HCT116 (cell line): ENCODE data around the gene RSAD2. TPM values are rescaled to one million over a fixed set of nuclear protein-coding genes. Genes with fewer than 3 reads are reported as not detected.

Source experiments
- ATAC-seq: fragments of 200-7000 bp; cut with Tn5 transposase; 2 replicates; pipeline ENCODE4 v1.9.1; 2020; ENCODE audit warnings: mild to moderate bottlenecking, moderate library complexity
- BruUV-seq: library from RNA; stranded (reverse); fragments of 400-500 nt; replicated peaks from 2 replicates; lab custom pipeline; 2021; lab: Mats Ljungman, UMichigan
- CTCF ChIA-PET: fragments of 300-600 bp; sonication (Branson Sonifier 250); formaldehyde crosslinking; loops from one replicate; lab custom pipeline; 2021; ENCODE audit warnings: antibody characterized with exemption; lab: Charles Lee
- POLR2A ChIA-PET: fragments of 300-600, 350-600 bp; sonication (Branson Sonifier 250); formaldehyde crosslinking; loops from one replicate; lab custom pipeline; 2021; ENCODE audit warnings: antibody characterized with exemption; lab: Charles Lee
- RAD21 ChIA-PET, 2 experiments: fragments of 300-600 bp; sonication (Branson Sonifier 250); formaldehyde crosslinking; loops; one replicate each; lab custom pipeline; 2023; ENCODE audit warnings: low total read pairs in 2 of 2; ENCODE audit not compliant: uncharacterized antibody in 2 of 2, unreplicated experiment in 2 of 2, low non-redundant PET in 1 of 2; lab: Charles Lee
- DNase-seq: peaks from one replicate; pipeline ENCODE4 v3.0.0-alpha.2; 2010; ENCODE audit warnings: low read depth, low spot score
- H2AFZ ChIP-seq: fragments of 200-600 bp; shearing (Covaris generic), sonication (generic); 2 replicates; pipeline ENCODE4 v1.6.1; 2017; ENCODE audit warnings: low read depth, mixed run types, mixed read lengths, antibody characterized with exemption, low read length; ENCODE audit not compliant: poor library complexity, severe bottlenecking
- H3K27ac ChIP-seq: 2 replicates; pipeline ENCODE4 v1.5.1; 2012; ENCODE audit warnings: low read depth, low read length
- H3K27me3 ChIP-seq: fragments of 200-600 bp; sonication (generic); 2 replicates; pipeline ENCODE4 v1.6.1; 2016; ENCODE audit warnings: mixed run types, low read length, mixed read lengths; ENCODE audit not compliant: insufficient read depth
- H3K36me3 ChIP-seq, 2 experiments: fragments of 200-500 bp in 1 of 2; fragments of 200-600 bp in 1 of 2; sonication (Bioruptor generic) in 1 of 2; sonication (generic) in 1 of 2; 2 replicates each; pipeline versions ENCODE4 v1.5.1 to v1.6.1; 2014 to 2016; ENCODE audit warnings: low read length in 2 of 2, inconsistent platforms in 1 of 2, mixed read lengths in 1 of 2, mixed run types in 1 of 2; ENCODE audit not compliant: insufficient read depth in 2 of 2, control insufficient read depth in 1 of 2
- H3K4me1 ChIP-seq, 2 experiments: fragments of 200-600 bp in 1 of 2; sonication (generic) in 1 of 2; 2 replicates each; pipeline versions ENCODE4 v1.5.1 to v1.6.1; 2012 to 2017; ENCODE audit warnings: low read length in 2 of 2, inconsistent platforms in 1 of 2, mild to moderate bottlenecking in 1 of 2, mixed read lengths in 1 of 2, mixed run types in 1 of 2, moderate library complexity in 1 of 2; ENCODE audit not compliant: insufficient read depth in 2 of 2, control insufficient read depth in 1 of 2
- H3K4me2 ChIP-seq: fragments of 200-600 bp; sonication (generic); 2 replicates; pipeline ENCODE4 v1.6.1; 2017; ENCODE audit warnings: mixed run types, low read length, mixed read lengths
- H3K4me3 ChIP-seq, 2 experiments: fragments of 200-600 bp in 1 of 2; sonication (generic) in 1 of 2; replicated peaks in 1 of 2; 2 replicates each; pipeline ENCODE4 v1.5.1; 2011 to 2016; ENCODE audit warnings: low read length in 2 of 2, control low read depth in 1 of 2, low read depth in 1 of 2, mild to moderate bottlenecking in 1 of 2, mixed read lengths in 1 of 2, mixed run types in 1 of 2
- H3K79me2 ChIP-seq: fragments of 200-600 bp; sonication (generic); 2 replicates; pipeline ENCODE4 v1.6.1; 2017; ENCODE audit warnings: mild to moderate bottlenecking, mixed run types, low read length, moderate library complexity, mixed read lengths; ENCODE audit not compliant: insufficient read depth
- H3K9ac ChIP-seq: fragments of 200-600 bp; sonication (generic); 2 replicates; pipeline ENCODE4 v1.6.1; 2016; ENCODE audit warnings: low read length, mixed read lengths
- H3K9me2 ChIP-seq: fragments of 200-600 bp; sonication (generic), shearing (Covaris generic); 2 replicates; pipeline ENCODE4 v1.6.1; 2017; ENCODE audit warnings: mixed run types, mild to moderate bottlenecking, moderate library complexity; ENCODE audit not compliant: insufficient read depth
- H3K9me3 ChIP-seq, 2 experiments: fragments of 200-500 bp in 1 of 2; fragments of 200-600 bp in 1 of 2; sonication (Bioruptor generic) in 1 of 2; sonication (generic) in 1 of 2; 2 replicates each; pipeline ENCODE4 v1.6.1; 2014 to 2017; ENCODE audit warnings: low read length in 2 of 2, mixed read lengths in 2 of 2, inconsistent platforms in 1 of 2, low read depth in 1 of 2, mild to moderate bottlenecking in 1 of 2, mixed run types in 1 of 2, moderate library complexity in 1 of 2; ENCODE audit not compliant: control insufficient read depth in 1 of 2, insufficient read depth in 1 of 2
- H4K20me1 ChIP-seq: fragments of 200-600 bp; sonication (generic), shearing (Covaris generic); 2 replicates; pipeline ENCODE4 v1.6.1; 2017; ENCODE audit warnings: mixed run types, mild to moderate bottlenecking, moderate library complexity; ENCODE audit not compliant: insufficient read depth
- EZH2phosphoT487 ChIP-seq: fragments of 200-600 bp; IDR thresholded peaks from 2 replicates; pipeline ENCODE4 v1.6.1; 2018; ENCODE audit warnings: antibody characterized with exemption, borderline replicate concordance
- YY1 ChIP-seq: IDR thresholded peaks from 2 replicates; pipeline ENCODE4 v1.6.1; 2011; ENCODE audit warnings: low read length, low read depth, moderate library complexity, mild to moderate bottlenecking; ENCODE audit not compliant: insufficient replicate concordance; ENCODE audit errors: extremely low read depth
- intact Hi-C: fragments of 100-400 bp; cut with micrococcal nuclease; formaldehyde crosslinking; loops from 2 replicates; pipeline ENCODE4 v1.10.0; 2022
- total RNA-seq: library from RNA; stranded (reverse); gene quantifications from one replicate; pipeline ENCODE4 v1.2.1, GENCODE V29; 2021; ENCODE audit not compliant: unreplicated experiment

Gene RSAD2
- total RNA-seq, 1 experiment from 2014 or later, result not detected

- no peak overlapping the region for H3K4me2 ChIP-seq
- no peak for DNase-seq
- no peaks in the 10 kb centered on the region for H3K9me2 ChIP-seq
- H3K27me3 ChIP-seq, result peaks cover 5% of the 10 kb centered on the region; the same call in 1 of the 2 replicates
- no peak overlapping the region for H3K27ac ChIP-seq
- H2AFZ ChIP-seq, result no peak overlapping the region
- POLR2A ChIA-PET, result no interaction called here
- H3K9me3 ChIP-seq, result no peaks in the 10 kb centered on the region
- no peaks in the 10 kb centered on the region for H3K4me1 ChIP-seq
- no peaks in the 10 kb centered on the region for H4K20me1 ChIP-seq
- H3K9ac ChIP-seq, result no peak overlapping the region
- H3K36me3 ChIP-seq, result no peaks in the 10 kb centered on the region
- intact Hi-C loops, result no loop called here
- no peak for ATAC-seq
- CTCF ChIA-PET, result interaction anchor here (1.2 to 2.1 kb wide), 2 partner anchors 10 to 11 kb away, joined by 3 to 7 read pairs; partner anchors contain the start of gene RNF144A
- RAD21 ChIA-PET, result no interaction called here
- H3K4me3 ChIP-seq, result no peak overlapping the region
- H3K79me2 ChIP-seq, result no peaks in the 10 kb centered on the region
- TF ChIP-seq EZH2phosphoT487, result no peak
- no TSS peak for BruUV-seq
These were observed 28.1 kb downstream of the RSAD2 start for GRCh38 chr2:6905668-6906067.

- Histone ChIP-seq H3K4me2 (no peak overlapping the region), H3K27me3 (peaks cover 5% of the 10 kb centered on the region; the same call in 1 of the 2 replicates), H3K9me2 (no peaks in the 10 kb centered on the region), H3K9me3 (no peaks in the 10 kb centered on the region), H4K20me1 (no peaks in the 10 kb centered on the region), H3K4me3 (no peak overlapping the region), H3K36me3 (no peaks in the 10 kb centered on the region), H3K79me2 (no peaks in the 10 kb centered on the region), H3K4me1 (no peaks in the 10 kb centered on the region), H2AFZ (no peak overlapping the region), H3K9ac (no peak overlapping the region), H3K27ac (no peak overlapping the region)
- RAD21 ChIA-PET, result interaction anchor here in 1 of 2 experiments (0.7 kb wide), 1 partner anchor 222 kb away, joined by 4 read pairs; no protein-coding TSS in a partner anchor
- POLR2A ChIA-PET, result no interaction called here
- no TSS peak for BruUV-seq
- ATAC-seq (no peak), DNase-seq (no peak)
- intact Hi-C loops, result no loop called here
- CTCF ChIA-PET, result interaction anchor here (1.2 to 2.1 kb wide), 2 partner anchors 9 to 11 kb away, joined by 3 to 7 read pairs; partner anchors contain the start of gene RNF144A
- TF ChIP-seq YY1, result no peak
These were observed 28.7 kb downstream of the RSAD2 start for GRCh38 chr2:6906165-6906741.
